GM18909 (cell line): Measurements from ENCODE around the gene KLHL40.

Source experiments
- ATAC-seq: cut with Tn5 transposase; IDR thresholded peaks from one replicate; pipeline ENCODE4 v1.9.1; 2021; ENCODE audit warnings: mild to moderate bottlenecking; ENCODE audit not compliant: unreplicated experiment, poor library complexity

KLHL40 gene

GRCh38 chr3:42656680-42657610 lies 28.4 kb upstream of the KLHL40 start:
- ATAC-seq, result no peak

GRCh38 chr3:42657675-42658074 lies 27.7 kb upstream of the KLHL40 start:
- no peak for ATAC-seq

- ATAC-seq, result no peak
Measured at GRCh38 chr3:42658091-42658770, 27.1 kb upstream of the KLHL40 start.

- no peak for ATAC-seq
Measured at GRCh38 chr3:42658771-42659390, 26.5 kb upstream of the KLHL40 start.

- no peak for ATAC-seq
Measured at GRCh38 chr3:42659451-42660130, 25.7 kb upstream of the KLHL40 start.

DNA sequence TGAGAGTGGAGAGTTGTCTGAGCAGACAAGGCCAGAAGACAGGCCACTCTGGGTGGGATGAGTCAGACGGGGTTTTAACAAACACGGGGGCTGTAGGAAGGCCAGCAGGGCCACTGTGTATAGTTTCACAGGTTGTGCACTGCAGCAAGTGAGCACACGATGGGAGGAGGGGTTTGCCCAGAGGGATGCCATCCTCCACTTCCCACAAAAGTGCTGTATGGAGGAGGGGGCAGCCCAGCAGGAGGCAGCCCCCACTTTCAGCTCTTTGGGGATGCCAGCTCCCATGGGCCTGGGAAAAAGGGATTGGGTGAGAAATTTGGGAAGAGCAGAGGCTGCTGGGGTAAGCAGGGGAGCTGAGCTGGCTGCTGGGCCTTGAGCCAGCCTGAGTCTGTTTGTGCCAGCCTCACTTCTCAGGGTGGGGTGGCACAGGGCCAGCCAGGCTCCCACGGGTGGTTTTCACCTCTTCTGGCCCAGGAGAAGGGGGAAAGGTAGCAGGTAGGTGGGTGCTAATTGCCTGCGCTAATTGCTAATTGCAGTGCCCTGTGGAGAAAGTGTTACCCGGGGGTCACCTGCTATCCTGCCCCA lies 25.1 kb upstream of the KLHL40 start:
- ATAC-seq, result no peak

- ATAC-seq, result no peak
Measured at GRCh38 chr3:42660898-42661297, 24.4 kb upstream of the KLHL40 start.

DNA sequence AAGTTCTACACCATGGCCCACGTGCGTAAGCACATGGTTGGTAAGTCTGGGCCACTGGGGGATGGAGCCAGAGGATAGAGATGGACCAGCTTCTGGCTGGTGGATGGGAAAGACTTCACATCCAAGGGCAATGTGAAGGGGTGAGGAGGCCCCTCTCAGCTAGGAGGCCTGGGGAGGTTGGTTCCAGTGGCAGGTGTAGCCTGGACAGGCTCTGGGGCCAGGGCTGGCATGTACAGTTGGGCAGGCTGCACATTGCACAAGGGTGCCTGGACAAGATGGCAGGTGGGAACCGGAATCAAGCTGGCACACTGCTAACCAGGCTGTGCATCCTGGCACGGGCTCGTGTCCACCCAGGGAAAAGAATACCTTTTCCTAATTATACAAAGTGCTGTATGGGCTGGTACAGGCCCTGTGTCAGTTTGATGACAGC lies 23.7 kb upstream of the KLHL40 start:
- no peak for ATAC-seq

DNA sequence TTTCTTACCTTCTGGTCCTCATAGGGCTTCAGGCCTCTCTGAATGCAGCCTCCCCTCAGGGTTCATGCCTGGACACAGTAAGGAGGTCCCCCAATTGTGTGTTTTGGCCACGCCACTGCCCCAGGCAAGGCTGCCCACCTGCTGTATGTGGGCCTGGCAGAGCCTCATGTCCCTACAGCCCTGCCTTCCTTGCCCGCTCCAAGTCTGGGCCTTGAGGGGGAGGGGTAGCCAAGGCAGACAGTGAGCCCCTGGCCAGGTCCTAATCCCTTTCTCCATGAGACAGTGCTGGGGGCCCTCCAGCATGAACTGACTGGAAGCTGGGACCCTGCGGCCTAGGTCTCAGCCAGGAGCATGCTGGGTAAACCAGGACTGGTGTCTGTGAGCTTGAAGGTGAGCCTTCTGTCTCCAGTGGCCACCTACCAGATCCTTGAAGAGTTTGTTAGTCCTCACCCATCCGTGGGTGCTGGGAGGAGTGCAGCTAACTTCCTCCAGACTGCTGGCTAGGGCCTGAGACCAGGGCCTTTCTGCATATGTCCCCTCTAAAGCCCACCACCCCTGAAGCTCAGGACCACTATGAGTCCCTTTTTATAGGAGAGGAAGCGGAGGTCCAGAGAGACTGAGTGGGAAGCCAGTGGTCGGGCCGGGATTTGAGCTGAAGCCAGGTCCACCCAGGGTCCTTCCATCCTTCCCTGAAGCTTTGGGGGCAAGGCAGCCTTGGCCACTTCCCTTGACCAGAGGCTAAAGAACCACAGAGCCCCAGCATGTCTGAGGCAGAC lies 23.1 kb upstream of the KLHL40 start:
- ATAC-seq, result no peak

GRCh38 chr3:42662813-42663535 lies 22.4 kb upstream of the KLHL40 start:
- no peak for ATAC-seq

DNA sequence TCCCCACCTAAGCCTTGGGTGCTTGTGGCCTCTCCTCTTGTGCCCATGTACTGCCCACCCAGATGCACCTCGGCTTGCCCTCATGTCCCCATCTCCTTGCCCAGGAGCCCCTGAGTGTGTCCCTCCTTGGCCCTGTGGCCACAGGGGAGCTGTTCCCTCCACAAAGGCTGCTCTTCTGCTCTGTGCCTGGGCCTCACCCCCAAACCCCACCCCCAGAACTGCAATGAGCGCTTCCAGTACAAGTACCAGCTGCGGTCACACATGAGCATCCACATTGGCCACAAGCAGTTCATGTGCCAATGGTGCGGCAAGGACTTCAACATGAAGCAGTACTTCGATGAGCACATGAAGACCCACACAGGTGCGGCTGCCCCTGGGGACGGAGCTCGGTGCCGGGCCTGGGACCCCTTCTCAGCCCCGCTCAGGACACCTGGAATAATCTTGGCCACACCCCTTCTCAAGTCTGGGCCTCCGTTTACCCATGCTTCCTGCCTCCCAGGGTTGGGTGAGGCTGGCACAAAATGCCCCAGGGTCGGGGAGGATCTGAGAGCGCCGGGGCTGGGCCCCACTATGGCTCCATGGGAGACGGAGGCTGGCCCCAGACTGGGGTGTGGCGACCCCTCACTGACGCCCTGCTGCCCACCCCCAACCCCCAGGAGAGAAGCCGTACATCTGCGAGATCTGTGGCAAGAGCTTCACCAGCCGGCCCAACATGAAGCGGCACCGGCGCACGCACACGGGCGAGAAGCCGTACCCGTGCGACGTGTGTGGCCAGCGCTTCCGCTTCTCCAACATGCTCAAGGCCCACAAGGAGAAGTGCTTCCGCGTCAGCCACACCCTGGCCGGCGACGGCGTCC lies 21.5 kb upstream of the KLHL40 start:
- peak; percentile 45 for ATAC-seq

DNA sequence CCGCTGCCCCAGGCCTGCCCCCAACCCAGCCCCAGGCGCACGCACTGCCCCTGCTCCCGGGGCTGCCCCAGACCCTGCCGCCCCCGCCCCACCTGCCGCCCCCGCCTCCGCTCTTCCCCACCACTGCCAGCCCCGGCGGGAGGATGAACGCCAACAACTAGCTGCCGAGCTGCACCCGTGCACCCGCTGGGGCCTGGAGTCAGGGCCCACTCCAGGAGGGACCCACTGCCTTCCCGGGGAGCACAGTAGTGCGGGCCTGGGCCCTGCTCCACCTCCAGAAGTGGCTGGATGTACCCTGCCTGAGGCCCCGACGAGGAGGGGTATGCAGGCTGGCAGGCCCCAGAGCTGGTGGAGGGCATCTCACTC lies 20.9 kb upstream of the KLHL40 start:
- ATAC-seq, result no peak

DNA sequence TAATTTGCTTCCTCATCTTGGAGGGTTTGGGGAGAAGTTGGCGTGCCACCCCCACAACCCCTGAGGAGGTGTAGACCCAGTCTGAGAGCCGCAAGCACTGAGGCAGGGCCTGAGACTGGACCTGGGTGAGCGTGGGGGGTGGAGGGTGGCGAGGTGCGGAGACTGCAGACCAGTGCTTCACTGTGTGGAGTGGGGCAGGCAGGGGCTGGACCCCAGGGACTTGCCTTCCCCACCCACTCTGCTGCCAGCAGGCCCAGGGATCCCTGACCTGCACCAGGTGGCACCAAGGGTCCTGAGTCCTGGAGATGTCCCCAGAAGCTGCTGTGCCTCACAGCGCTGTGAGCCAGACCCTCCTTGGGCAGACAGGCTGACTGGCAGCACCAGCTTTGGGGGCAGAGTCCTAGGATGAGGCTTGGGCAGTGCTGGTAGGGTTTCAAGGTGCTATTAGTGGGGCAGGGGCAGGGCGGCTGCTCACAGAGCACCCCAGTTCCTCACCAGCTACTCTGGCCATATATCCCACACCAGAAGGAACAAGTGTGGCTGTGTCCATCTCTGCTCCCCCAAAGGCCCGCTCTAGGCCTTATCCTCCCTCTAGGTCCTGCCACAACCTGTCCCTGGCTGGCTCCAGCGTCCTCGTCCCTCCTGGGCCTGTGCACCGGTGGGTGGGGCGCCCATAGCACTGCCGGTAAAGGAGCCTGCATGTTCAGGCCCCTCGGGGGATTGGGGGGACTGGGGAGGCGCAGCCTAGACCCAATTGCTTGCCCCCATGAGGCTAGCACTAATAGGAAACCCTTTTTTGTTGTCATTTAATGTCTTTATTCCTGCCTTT lies 20.1 kb upstream of the KLHL40 start:
- ATAC-seq, result no peak

GRCh38 chr3:42666022-42666421 lies 19.3 kb upstream of the KLHL40 start:
- no peak for ATAC-seq

GRCh38 chr3:42666577-42666998 lies 18.7 kb upstream of the KLHL40 start:
- no peak for ATAC-seq

- no peak for ATAC-seq
Measured at GRCh38 chr3:42667096-42667522, 18.2 kb upstream of the KLHL40 start.
